SK-N-SH (cell line): ENCODE measurements around the gene DAPK3. TPM values are rescaled to one million over a fixed set of nuclear protein-coding genes. Genes with fewer than 3 reads are reported as not detected.

Experiments
- CTCF ChIA-PET: fragments of 300-600, 350-600 bp; formaldehyde crosslinking; extraction: SDS; loops from one replicate; lab custom pipeline; 2021; lab: Yijun Ruan, JAX
- POLR2A ChIA-PET: fragments of 350-600 bp; sonication (Branson Sonifier 250); formaldehyde crosslinking; extraction: SDS; loops from one replicate; lab custom pipeline; 2020; ENCODE audit warnings: antibody characterized with exemption, inconsistent platforms; lab: Yijun Ruan, JAX
- DNase-seq: peaks from one replicate; pipeline ENCODE4 v3.0.0; 2012
- H2AFZ ChIP-seq: fragments of 200-600 bp; sonication (generic); 2 replicates; pipeline ENCODE4 v1.8.1; 2016; ENCODE audit warnings: antibody characterized with exemption, mild to moderate bottlenecking, low read depth
- H3F3A ChIP-seq: fragments of 200-600 bp; sonication (generic); replicated peaks from 2 replicates; pipeline ENCODE3; 2016; ENCODE audit warnings: antibody characterized with exemption, mild to moderate bottlenecking; ENCODE audit not compliant: insufficient read depth
- H3K27ac ChIP-seq, 2 experiments: fragments of 200-500 bp in 1 of 2; fragments of 200-600 bp in 1 of 2; sonication (Bioruptor generic) in 1 of 2; sonication (generic), shearing (Covaris generic) in 1 of 2; 2 replicates each; pipeline versions ENCODE4 v1.5.1 to v1.6.1; 2014 to 2016; ENCODE audit warnings: low read depth in 2 of 2, inconsistent platforms in 1 of 2, low read length in 1 of 2, mild to moderate bottlenecking in 1 of 2, mixed read lengths in 1 of 2
- H3K27me3 ChIP-seq: fragments of 200-600 bp; sonication (generic), shearing (Covaris generic); 2 replicates; pipeline ENCODE4 v1.6.1; 2016; ENCODE audit warnings: mixed run types; ENCODE audit not compliant: insufficient read depth
- H3K36me3 ChIP-seq, 2 experiments: fragments of 200-500 bp in 1 of 2; fragments of 200-600 bp in 1 of 2; sonication (Bioruptor generic) in 1 of 2; sonication (generic) in 1 of 2; replicated peaks in 1 of 2; 2 replicates each; pipeline versions ENCODE3 to v1.5.1; 2014 to 2016; ENCODE audit warnings: low read length in 1 of 2, mild to moderate bottlenecking in 1 of 2; ENCODE audit not compliant: insufficient read depth in 2 of 2, control insufficient read depth in 1 of 2
- H3K4me1 ChIP-seq, 2 experiments: fragments of 200-500 bp in 1 of 2; fragments of 200-600 bp in 1 of 2; sonication (Bioruptor generic) in 1 of 2; sonication (generic), shearing (Covaris generic) in 1 of 2; 2 replicates each; pipeline versions ENCODE4 v1.5.1 to v1.6.1; 2014 to 2016; ENCODE audit warnings: low read depth in 1 of 2, low read length in 1 of 2, mixed run types in 1 of 2; ENCODE audit not compliant: insufficient read depth in 2 of 2, control insufficient read depth in 1 of 2
- H3K4me2 ChIP-seq: fragments of 200-600 bp; sonication (generic), shearing (Covaris generic); 2 replicates; pipeline ENCODE4 v1.6.1; 2017; ENCODE audit warnings: mixed run types
- H3K4me3 ChIP-seq, 2 experiments: fragments of 200-500 bp in 1 of 2; fragments of 200-600 bp in 1 of 2; sonication (Bioruptor generic) in 1 of 2; sonication (generic), shearing (Covaris generic) in 1 of 2; 2 replicates each; pipeline versions ENCODE4 v1.5.1 to v1.8.1; 2014 to 2016; ENCODE audit warnings: low read depth in 2 of 2, inconsistent platforms in 1 of 2, low read length in 1 of 2, mild to moderate bottlenecking in 1 of 2, mixed read lengths in 1 of 2, moderate library complexity in 1 of 2
- H3K79me2 ChIP-seq: fragments of 200-600 bp; sonication (generic); 2 replicates; pipeline ENCODE4 v1.8.1; 2017; ENCODE audit warnings: mild to moderate bottlenecking; ENCODE audit not compliant: insufficient read depth
- H3K9ac ChIP-seq: fragments of 200-600 bp; sonication (generic); 2 replicates; pipeline ENCODE4 v1.6.1; 2017; ENCODE audit warnings: mixed run types
- H3K9me2 ChIP-seq: fragments of 200-600 bp; sonication (generic); 2 replicates; pipeline ENCODE4 v1.6.1; 2017; ENCODE audit warnings: mixed run types
- H3K9me3 ChIP-seq: fragments of 200-600 bp; sonication (generic); 2 replicates; pipeline ENCODE4 v1.6.1; 2017; ENCODE audit warnings: mixed run types, mild to moderate bottlenecking, moderate library complexity
- H4K20me1 ChIP-seq: fragments of 200-600 bp; sonication (generic); 2 replicates; pipeline ENCODE4 v1.6.1; 2017; ENCODE audit warnings: mild to moderate bottlenecking, mixed run types; ENCODE audit not compliant: insufficient read depth
- CHD2 ChIP-seq: fragments of 150-350 bp; IDR thresholded peaks from 2 replicates; pipeline ENCODE4 v1.6.1; 2018; ENCODE audit warnings: low read length; ENCODE audit not compliant: partially characterized antibody
- FOXM1 ChIP-seq: IDR thresholded peaks from 2 replicates; pipeline ENCODE4 v1.4.0; 2012; ENCODE audit warnings: low read depth, mild to moderate bottlenecking
- GABPA ChIP-seq: IDR thresholded peaks from 2 replicates; pipeline ENCODE4 v1.4.0; 2012; ENCODE audit warnings: low read depth, mild to moderate bottlenecking
- MXI1 ChIP-seq: IDR thresholded peaks from 2 replicates; pipeline ENCODE4 v1.6.1; 2012; ENCODE audit warnings: mild to moderate bottlenecking, low read depth, low read length, improper control_type of control experiment
- NRF1 ChIP-seq: IDR thresholded peaks from 2 replicates; pipeline ENCODE4 v1.6.1; 2012; ENCODE audit warnings: low read depth, mild to moderate bottlenecking, low read length
- RFX5 ChIP-seq: IDR thresholded peaks from 2 replicates; pipeline ENCODE4 v1.6.1; 2012; ENCODE audit warnings: mild to moderate bottlenecking, improper control_type of control experiment, low read length
- RXRA ChIP-seq: IDR thresholded peaks from 2 replicates; pipeline ENCODE4 v1.4.0; 2012; ENCODE audit warnings: low read depth, mild to moderate bottlenecking, borderline replicate concordance
- SIN3A ChIP-seq: IDR thresholded peaks from 2 replicates; pipeline ENCODE4 v1.6.1; 2012; ENCODE audit warnings: low read depth, mild to moderate bottlenecking, low read length, moderate library complexity, borderline replicate concordance
- TCF12 ChIP-seq: IDR thresholded peaks from 2 replicates; pipeline ENCODE4 v1.4.0; 2012
- TEAD4 ChIP-seq: IDR thresholded peaks from 2 replicates; pipeline ENCODE4 v1.4.0; 2012; ENCODE audit warnings: mild to moderate bottlenecking, borderline replicate concordance; ENCODE audit not compliant: insufficient read depth
- WGBS: methylation state at CpG from one replicate; pipeline ENCODE4 v1.1.6; 2017; ENCODE audit warnings: low lambda C conversion rate; 5-methylcytosine and 5-hydroxymethylcytosine counted together
- polyA plus RNA-seq, 3 experiments: library from polyadenylated mRNA; depleted of rRNA; stranded (reverse); fragments of >200 nt; gene quantifications; 2 replicates each; pipeline ENCODE4 v1.2.3, GENCODE V29; 2012
- TF ChIP-seq, protein P1 (sequence below): IDR thresholded peaks from 2 replicates; pipeline ENCODE4; 2012
- TF ChIP-seq, protein P2 (sequence below): IDR thresholded peaks from 2 replicates; pipeline ENCODE4 v1.4.0; 2012; ENCODE audit warnings: low read depth, borderline replicate concordance
- TF ChIP-seq, protein P3 (sequence below): fragments of 200-600 bp; sonication (generic); IDR thresholded peaks from 2 replicates; pipeline ENCODE4 v1.6.1; 2017; ENCODE audit warnings: antibody characterized with exemption, mild to moderate bottlenecking, moderate library complexity
- TF ChIP-seq, protein P4 (sequence below): fragments of 150-350 bp; IDR thresholded peaks from 2 replicates; pipeline ENCODE4 v1.6.1; 2016; ENCODE audit warnings: mild to moderate bottlenecking, low read depth, low read length

DAPK3 gene
- polyA plus RNA-seq, 1 of the 3 experiments (the other 2 are of a cell fraction): 142 TPM

DNA sequence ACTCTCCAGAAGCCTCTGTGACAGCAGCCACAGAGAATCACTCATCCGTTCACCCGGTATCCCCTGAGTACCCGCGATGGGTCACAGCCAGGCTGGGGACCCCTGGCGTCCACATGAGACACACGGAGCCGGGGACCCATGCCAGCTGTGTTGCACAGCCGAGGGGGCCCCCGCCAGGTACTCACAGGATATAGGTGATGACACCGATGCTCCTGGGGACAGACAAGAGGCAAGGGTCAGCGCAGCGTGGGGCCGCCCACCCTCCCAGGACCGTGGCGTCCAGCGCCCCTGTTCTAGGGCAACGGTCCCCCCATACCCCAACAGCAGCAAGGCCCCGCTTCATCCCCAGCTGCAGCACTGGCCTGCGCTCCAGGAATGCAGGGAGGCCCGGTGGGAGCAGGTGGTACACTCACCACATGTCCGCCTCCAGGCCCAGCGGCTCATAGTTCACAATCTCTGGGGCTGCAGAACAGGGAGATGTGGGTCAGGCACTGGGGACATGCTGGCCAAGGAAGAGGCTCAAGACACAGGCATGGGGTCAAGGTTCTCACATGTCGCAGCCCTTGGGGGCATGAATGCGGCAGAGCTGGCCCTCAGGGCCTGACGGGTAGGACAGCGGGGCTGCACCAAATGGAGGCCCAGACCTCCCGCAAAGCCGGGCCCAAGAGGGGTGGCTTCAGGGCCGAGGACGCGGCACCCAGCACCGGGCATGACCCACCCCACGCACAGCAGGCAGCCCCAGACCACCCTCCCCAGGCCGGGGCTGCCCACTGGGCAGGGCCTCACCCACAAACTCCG is 7.2 kb downstream of the DAPK3 start:
- Histone ChIP-seq H3K79me2 (peaks cover 65% of the 10 kb centered on the region), H3F3A (peaks cover 14% of the 10 kb centered on the region), H3K27ac (no peak overlapping the region), H3K9me3 (no peaks in the 10 kb centered on the region), H3K36me3 (peaks cover 47 to 54% of the 10 kb centered on the region in 2 experiments), H3K27me3 (no peaks in the 10 kb centered on the region), H3K4me2 (no peak overlapping the region), H3K4me1 (peaks cover 0 to 9% of the 10 kb centered on the region in 2 experiments; a peak in 3 of 4 replicates), H3K4me3 (no peak overlapping the region), H3K9me2 (no peaks in the 10 kb centered on the region), H2AFZ (no peak overlapping the region), H4K20me1 (peaks cover 73% of the 10 kb centered on the region), H3K9ac (no peak overlapping the region)
- POLR2A ChIA-PET: no interaction called here
- no peak for TF ChIP-seq TEAD4
- no peak for TF ChIP-seq CHD2
- TF ChIP-seq, protein P1, sequence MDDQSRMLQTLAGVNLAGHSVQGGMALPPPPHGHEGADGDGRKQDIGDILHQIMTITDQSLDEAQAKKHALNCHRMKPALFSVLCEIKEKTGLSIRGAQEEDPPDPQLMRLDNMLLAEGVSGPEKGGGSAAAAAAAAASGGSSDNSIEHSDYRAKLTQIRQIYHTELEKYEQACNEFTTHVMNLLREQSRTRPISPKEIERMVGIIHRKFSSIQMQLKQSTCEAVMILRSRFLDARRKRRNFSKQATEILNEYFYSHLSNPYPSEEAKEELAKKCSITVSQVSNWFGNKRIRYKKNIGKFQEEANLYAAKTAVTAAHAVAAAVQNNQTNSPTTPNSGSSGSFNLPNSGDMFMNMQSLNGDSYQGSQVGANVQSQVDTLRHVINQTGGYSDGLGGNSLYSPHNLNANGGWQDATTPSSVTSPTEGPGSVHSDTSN: no peak
- TF ChIP-seq MXI1: no peak
- TF ChIP-seq GABPA: no peak
- TF ChIP-seq FOXM1: no peak
- TF ChIP-seq, protein P2, sequence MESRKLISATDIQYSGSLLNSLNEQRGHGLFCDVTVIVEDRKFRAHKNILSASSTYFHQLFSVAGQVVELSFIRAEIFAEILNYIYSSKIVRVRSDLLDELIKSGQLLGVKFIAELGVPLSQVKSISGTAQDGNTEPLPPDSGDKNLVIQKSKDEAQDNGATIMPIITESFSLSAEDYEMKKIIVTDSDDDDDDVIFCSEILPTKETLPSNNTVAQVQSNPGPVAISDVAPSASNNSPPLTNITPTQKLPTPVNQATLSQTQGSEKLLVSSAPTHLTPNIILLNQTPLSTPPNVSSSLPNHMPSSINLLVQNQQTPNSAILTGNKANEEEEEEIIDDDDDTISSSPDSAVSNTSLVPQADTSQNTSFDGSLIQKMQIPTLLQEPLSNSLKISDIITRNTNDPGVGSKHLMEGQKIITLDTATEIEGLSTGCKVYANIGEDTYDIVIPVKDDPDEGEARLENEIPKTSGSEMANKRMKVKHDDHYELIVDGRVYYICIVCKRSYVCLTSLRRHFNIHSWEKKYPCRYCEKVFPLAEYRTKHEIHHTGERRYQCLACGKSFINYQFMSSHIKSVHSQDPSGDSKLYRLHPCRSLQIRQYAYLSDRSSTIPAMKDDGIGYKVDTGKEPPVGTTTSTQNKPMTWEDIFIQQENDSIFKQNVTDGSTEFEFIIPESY: no peak
- no peak for TF ChIP-seq NRF1
- 94% methylated on average over 11 of the region's 35 CpGs for WGBS
- DNase-seq: no peak
- CTCF ChIA-PET: no interaction called here

DNA sequence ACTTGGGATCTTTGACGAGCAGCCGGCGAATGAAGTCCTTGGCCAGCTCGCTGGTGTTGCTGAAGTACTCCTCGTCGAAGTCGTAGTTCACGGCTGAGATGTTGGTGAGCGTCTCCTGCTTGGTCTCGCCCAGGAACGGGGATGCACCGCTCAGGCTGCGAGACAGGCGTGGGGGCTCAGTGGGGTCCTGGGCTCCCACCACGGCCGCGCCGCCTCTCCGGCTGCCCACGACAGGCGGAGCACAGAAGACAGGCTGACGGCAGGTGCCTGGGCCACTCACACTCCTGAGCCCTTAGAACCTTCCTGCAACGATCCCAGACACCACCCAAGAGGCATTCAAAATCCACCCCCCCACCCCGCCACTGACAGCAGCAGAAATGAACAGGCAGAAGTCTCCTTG is 9.9 kb downstream of the DAPK3 start:
- no peak for TF ChIP-seq GABPA
- no peak for TF ChIP-seq TCF12
- TF ChIP-seq, protein P3, sequence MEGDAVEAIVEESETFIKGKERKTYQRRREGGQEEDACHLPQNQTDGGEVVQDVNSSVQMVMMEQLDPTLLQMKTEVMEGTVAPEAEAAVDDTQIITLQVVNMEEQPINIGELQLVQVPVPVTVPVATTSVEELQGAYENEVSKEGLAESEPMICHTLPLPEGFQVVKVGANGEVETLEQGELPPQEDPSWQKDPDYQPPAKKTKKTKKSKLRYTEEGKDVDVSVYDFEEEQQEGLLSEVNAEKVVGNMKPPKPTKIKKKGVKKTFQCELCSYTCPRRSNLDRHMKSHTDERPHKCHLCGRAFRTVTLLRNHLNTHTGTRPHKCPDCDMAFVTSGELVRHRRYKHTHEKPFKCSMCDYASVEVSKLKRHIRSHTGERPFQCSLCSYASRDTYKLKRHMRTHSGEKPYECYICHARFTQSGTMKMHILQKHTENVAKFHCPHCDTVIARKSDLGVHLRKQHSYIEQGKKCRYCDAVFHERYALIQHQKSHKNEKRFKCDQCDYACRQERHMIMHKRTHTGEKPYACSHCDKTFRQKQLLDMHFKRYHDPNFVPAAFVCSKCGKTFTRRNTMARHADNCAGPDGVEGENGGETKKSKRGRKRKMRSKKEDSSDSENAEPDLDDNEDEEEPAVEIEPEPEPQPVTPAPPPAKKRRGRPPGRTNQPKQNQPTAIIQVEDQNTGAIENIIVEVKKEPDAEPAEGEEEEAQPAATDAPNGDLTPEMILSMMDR: no peak
- no peak for TF ChIP-seq SIN3A
- TF ChIP-seq, protein P4, sequence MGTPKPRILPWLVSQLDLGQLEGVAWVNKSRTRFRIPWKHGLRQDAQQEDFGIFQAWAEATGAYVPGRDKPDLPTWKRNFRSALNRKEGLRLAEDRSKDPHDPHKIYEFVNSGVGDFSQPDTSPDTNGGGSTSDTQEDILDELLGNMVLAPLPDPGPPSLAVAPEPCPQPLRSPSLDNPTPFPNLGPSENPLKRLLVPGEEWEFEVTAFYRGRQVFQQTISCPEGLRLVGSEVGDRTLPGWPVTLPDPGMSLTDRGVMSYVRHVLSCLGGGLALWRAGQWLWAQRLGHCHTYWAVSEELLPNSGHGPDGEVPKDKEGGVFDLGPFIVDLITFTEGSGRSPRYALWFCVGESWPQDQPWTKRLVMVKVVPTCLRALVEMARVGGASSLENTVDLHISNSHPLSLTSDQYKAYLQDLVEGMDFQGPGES: no peak
- no peak for TF ChIP-seq RFX5
- TF ChIP-seq TEAD4: no peak
- no peak for TF ChIP-seq RXRA
- ChIA-PET POLR2A (interaction anchor here (1.1 kb wide), 1 partner anchor 24 kb away, joined by 4 read pairs; the partner anchor contains the start of gene EEF2), CTCF (no interaction called here)
- H3K4me3 ChIP-seq: no peak overlapping the region
- H3K9ac ChIP-seq: no peak overlapping the region
- WGBS: no CpG with 5 or more reads among the region's 24 CpGs
- H3F3A ChIP-seq: peaks cover 10% of the 10 kb centered on the region
- DNase-seq: no peak
- H3K9me2 ChIP-seq: no peaks in the 10 kb centered on the region
- no peaks in the 10 kb centered on the region for H3K4me1 ChIP-seq
- no peaks in the 10 kb centered on the region for H3K27me3 ChIP-seq
- no peak overlapping the region for H3K4me2 ChIP-seq
- H3K9me3 ChIP-seq: no peaks in the 10 kb centered on the region
- no peak overlapping the region for H2AFZ ChIP-seq
- peaks cover 45% of the 10 kb centered on the region for H3K79me2 ChIP-seq
- H4K20me1 ChIP-seq: peaks cover 70% of the 10 kb centered on the region
- peaks cover 34 to 55% of the 10 kb centered on the region in 2 experiments for H3K36me3 ChIP-seq
- H3K27ac ChIP-seq: no peak overlapping the region
